ENCODE measurements around the gene ACO2.

Gene ACO2

DNA sequence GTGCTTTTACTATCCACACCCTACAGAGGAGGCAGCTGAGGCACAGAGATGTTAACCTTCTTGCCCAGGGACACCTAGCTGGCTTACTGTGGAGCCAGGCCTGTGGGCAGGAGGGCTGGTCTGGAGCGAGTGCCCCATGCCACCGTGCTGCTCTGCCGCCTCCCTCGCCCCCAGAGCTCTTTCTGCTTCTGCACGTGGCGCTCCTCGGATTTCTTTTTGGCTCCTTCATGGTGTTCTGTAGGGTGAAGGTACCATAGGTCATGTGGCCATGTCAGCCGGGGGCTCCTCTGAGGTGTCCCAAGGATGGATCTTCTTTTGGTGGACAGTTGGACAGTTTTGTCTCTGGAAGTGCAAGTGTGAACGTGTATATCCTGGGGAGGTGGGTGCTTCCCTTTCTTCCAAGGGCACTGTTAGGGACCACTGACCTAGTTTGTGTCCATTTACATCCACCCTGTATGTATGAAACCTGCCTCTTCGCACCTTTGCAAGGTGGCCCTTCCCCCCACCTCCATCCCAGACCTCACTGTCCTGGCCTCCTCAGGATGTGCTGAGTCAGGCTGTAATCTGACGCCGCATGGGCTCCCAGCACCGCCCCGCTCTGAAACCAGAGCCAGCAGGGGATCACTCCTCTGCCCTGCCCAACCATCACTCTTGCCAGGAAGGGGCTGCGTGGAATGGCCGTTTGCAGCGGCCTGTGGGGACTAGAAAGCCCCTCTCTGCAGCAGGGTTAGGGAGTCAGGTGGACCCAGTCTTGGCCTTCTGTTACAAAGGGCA, 43.7 kb downstream of the ACO2 start (continued):
- TF ChIP-seq ZNF350 (tag by site-specific recombination; IDR thresholded peaks at IDR 0.05) (no peak), ZNF830 (tag by site-specific recombination; IDR thresholded peaks at IDR 0.05; ENCODE audit: low read depth) (no peak), ZNF561 (tag by site-specific recombination; IDR thresholded peaks at IDR 0.05; ENCODE audit: borderline replicate concordance) (0 out of 2 replicates have a peak, but pooled peaks have one; percentile 57), ZSCAN23 (tag by site-specific recombination; IDR thresholded peaks at IDR 0.05) (no peak), ZNF157 (tag by site-specific recombination; IDR thresholded peaks at IDR 0.05) (no peak), ZNF600 (tag by site-specific recombination; IDR thresholded peaks at IDR 0.05) (peak; percentile 81), ZNF248 (tag by site-specific recombination; IDR thresholded peaks at IDR 0.05) (no peak), ZNF132 (tag by site-specific recombination; IDR thresholded peaks at IDR 0.05; ENCODE audit: borderline replicate concordance) (no peak), ZNF202 (tag by site-specific recombination; IDR thresholded peaks at IDR 0.05; ENCODE audit: borderline replicate concordance) (no peak), ZSCAN18 (tag by site-specific recombination; IDR thresholded peaks at IDR 0.05) (no peak), ZNF221 (tag by site-specific recombination; IDR thresholded peaks at IDR 0.05; ENCODE audit: borderline replicate concordance) (no peak), ZNF624 (tag by site-specific recombination; IDR thresholded peaks at IDR 0.05) (no peak), ZNF785 (tag by site-specific recombination; IDR thresholded peaks at IDR 0.05) (no peak), ZNF211 (tag by site-specific recombination; IDR thresholded peaks at IDR 0.05; ENCODE audit: low read depth) (no peak), TSHZ1 (tag by site-specific recombination; IDR thresholded peaks at IDR 0.05; ENCODE audit: borderline replicate concordance) (no peak), ZBTB21 (tag by site-specific recombination; IDR thresholded peaks at IDR 0.05) (no peak), IKZF3 (tag by site-specific recombination; IDR thresholded peaks at IDR 0.05) (peak; percentile 87), ZBTB17 (tag by site-specific recombination; IDR thresholded peaks at IDR 0.05) (peak; percentile 90), ZNF404 (tag by site-specific recombination; IDR thresholded peaks at IDR 0.05) (no peak), SP7 (tag by site-specific recombination; IDR thresholded peaks at IDR 0.05) (peak; percentile 83), RBAK (tag by site-specific recombination; IDR thresholded peaks at IDR 0.05) (no peak), ZNF596 (tag by site-specific recombination; IDR thresholded peaks at IDR 0.05) (no peak), ZNF324 (tag by site-specific recombination; IDR thresholded peaks at IDR 0.05) (peak; percentile 66; the same call in 1 of the 2 replicates), ZNF747 (tag by site-specific recombination; IDR thresholded peaks at IDR 0.05) (no peak), TRIM28 (IDR thresholded peaks at IDR 0.05; ENCODE audit: borderline replicate concordance, low read length) (0 out of 2 replicates have a peak, but pooled peaks have one; percentile 58), ZNF626 (tag by site-specific recombination; IDR thresholded peaks at IDR 0.05) (no peak)
- TF ChIP-seq, protein P1, sequence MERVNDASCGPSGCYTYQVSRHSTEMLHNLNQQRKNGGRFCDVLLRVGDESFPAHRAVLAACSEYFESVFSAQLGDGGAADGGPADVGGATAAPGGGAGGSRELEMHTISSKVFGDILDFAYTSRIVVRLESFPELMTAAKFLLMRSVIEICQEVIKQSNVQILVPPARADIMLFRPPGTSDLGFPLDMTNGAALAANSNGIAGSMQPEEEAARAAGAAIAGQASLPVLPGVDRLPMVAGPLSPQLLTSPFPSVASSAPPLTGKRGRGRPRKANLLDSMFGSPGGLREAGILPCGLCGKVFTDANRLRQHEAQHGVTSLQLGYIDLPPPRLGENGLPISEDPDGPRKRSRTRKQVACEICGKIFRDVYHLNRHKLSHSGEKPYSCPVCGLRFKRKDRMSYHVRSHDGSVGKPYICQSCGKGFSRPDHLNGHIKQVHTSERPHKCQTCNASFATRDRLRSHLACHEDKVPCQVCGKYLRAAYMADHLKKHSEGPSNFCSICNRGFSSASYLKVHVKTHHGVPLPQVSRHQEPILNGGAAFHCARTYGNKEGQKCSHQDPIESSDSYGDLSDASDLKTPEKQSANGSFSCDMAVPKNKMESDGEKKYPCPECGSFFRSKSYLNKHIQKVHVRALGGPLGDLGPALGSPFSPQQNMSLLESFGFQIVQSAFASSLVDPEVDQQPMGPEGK (tag by site-specific recombination; IDR thresholded peaks at IDR 0.05): peak; percentile 85
- TF ChIP-seq, protein P2, sequence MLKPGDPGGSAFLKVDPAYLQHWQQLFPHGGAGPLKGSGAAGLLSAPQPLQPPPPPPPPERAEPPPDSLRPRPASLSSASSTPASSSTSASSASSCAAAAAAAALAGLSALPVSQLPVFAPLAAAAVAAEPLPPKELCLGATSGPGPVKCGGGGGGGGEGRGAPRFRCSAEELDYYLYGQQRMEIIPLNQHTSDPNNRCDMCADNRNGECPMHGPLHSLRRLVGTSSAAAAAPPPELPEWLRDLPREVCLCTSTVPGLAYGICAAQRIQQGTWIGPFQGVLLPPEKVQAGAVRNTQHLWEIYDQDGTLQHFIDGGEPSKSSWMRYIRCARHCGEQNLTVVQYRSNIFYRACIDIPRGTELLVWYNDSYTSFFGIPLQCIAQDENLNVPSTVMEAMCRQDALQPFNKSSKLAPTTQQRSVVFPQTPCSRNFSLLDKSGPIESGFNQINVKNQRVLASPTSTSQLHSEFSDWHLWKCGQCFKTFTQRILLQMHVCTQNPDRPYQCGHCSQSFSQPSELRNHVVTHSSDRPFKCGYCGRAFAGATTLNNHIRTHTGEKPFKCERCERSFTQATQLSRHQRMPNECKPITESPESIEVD (tag by site-specific recombination; IDR thresholded peaks at IDR 0.05): no peak
- TF ChIP-seq, protein P3, sequence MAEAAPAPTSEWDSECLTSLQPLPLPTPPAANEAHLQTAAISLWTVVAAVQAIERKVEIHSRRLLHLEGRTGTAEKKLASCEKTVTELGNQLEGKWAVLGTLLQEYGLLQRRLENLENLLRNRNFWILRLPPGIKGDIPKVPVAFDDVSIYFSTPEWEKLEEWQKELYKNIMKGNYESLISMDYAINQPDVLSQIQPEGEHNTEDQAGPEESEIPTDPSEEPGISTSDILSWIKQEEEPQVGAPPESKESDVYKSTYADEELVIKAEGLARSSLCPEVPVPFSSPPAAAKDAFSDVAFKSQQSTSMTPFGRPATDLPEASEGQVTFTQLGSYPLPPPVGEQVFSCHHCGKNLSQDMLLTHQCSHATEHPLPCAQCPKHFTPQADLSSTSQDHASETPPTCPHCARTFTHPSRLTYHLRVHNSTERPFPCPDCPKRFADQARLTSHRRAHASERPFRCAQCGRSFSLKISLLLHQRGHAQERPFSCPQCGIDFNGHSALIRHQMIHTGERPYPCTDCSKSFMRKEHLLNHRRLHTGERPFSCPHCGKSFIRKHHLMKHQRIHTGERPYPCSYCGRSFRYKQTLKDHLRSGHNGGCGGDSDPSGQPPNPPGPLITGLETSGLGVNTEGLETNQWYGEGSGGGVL (tag by site-specific recombination; IDR thresholded peaks at IDR 0.05): no peak; the same call in 1 of the 2 replicates
